SK-MEL-5 (cell line): ENCODE results near the gene ARMCX5. TPM values are rescaled to one million over a fixed set of nuclear protein-coding genes. Genes with fewer than 3 reads are reported as not detected.

Experiments used
- DNase-seq: peaks from one replicate; pipeline ENCODE4 v3.0.0-alpha.2; 2016; ENCODE audit warnings: low read depth, low spot score
- in situ Hi-C: cut with HindIII; loops from 2 replicates; pipeline ENCODE4 v1.10.0; 2016; ENCODE audit warnings: low sequenced_read_pairs, high pct_unique_total_duplicates, low pct_unique_long_range_greater_than_20kb
- polyA plus RNA-seq, 2 experiments: library from polyadenylated mRNA; depleted of rRNA; stranded (reverse); fragments of >200 nt; gene quantifications; 2 replicates each; pipeline ENCODE4 v1.2.3, GENCODE V29; 2015
- total RNA-seq: library from RNA; depleted of rRNA; stranded (reverse); fragments of >200 nt; shearing (Covaris generic); gene quantifications from 2 replicates; pipeline ENCODE4 v1.2.3, GENCODE V29; 2014; rRNA removed

Gene ARMCX5
- total RNA-seq, result 26.1 and 29.3 TPM in 2 replicates
- 14.1 and 21.3 TPM in 2 replicates for polyA plus RNA-seq (2015; cell fraction: cytosol; rRNA removed)
- 32.9 and 42.8 TPM in 2 replicates for polyA plus RNA-seq (2015; cell fraction: nucleus; rRNA removed)

DNA sequence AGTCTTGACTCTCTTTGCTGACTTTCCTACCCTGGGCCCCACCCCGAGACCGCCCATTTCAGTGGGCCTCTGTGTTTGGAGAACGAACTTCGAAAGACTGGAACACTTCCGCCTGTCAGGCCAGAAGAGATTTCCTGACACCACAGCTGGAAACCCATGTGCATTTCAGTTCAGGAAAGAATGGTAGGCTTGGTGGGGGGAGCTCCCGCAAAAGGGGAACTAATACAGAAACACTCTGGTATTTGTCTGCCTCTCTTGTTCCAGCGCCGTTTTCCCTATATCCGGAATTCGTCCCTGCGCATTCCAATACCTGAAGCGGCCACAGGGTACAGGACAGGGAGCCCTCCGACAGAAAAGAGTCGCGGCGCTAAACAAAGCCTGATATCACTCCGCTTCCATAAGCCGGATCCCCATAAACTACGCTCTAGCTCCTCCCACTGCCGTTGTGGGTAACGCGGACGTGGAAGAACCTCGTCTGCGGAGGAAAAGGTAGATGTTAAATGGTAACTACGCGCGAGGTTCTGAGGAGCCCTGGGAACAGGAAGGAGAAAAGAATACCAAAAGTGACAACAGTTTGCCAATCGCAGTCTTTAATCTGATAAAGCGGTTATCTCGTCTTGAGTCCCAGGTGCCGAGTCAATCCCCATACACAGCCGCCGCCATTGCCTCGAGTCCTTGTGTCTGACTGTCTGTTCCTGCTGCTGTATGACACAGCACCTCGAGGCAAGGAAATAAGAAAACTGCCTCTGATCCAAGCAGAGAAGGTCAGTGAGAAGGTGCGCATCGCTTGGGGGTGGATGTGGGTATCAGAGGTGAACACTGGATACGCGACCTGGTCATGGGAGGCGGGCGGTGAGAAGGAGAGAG lies at the start of gene ARMCX5:
TSS of gene ARMCX5 (plus strand) at position 432 of the 867 bp plus-strand sequence. CDS start 2,627 bp downstream, outside the sequence.
- in situ Hi-C loops, result no loop called here
- peak; percentile 84 for DNase-seq

GRCh38 chrX:102558607-102559006 lies 40.7 kb upstream of the ARMCX5 start:
- in situ Hi-C loops, result no loop called here
- DNase-seq, result peak; percentile 43

GRCh38 chrX:102560423-102561068 lies 38.8 kb upstream of the ARMCX5 start:
- in situ Hi-C loops, result no loop called here
- no peak for DNase-seq

GRCh38 chrX:102580891-102581290 lies 18.4 kb upstream of the ARMCX5 start:
- DNase-seq, result no peak
- in situ Hi-C loops, result no loop called here

DNA sequence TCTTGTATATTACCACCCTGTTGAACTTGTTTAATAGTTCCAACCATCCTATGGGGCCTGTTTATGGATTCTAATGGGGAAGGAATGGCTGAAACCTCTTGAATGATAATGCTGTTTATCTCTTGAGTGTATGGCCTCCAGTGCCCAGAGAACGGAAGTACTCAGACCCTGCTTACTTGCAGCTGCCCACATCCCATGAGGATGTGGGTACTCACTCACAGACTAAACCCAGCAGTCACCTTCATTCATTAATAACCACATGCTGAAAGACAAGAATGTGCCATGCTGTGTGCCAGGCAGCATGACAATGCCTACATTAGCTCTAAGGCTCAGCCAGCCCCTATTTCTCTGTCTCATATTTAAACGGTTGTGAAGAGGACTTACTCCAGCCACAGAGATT lies 5.9 kb upstream of the ARMCX5 start:
- DNase-seq, result no peak
- in situ Hi-C loops, result no loop called here

DNA sequence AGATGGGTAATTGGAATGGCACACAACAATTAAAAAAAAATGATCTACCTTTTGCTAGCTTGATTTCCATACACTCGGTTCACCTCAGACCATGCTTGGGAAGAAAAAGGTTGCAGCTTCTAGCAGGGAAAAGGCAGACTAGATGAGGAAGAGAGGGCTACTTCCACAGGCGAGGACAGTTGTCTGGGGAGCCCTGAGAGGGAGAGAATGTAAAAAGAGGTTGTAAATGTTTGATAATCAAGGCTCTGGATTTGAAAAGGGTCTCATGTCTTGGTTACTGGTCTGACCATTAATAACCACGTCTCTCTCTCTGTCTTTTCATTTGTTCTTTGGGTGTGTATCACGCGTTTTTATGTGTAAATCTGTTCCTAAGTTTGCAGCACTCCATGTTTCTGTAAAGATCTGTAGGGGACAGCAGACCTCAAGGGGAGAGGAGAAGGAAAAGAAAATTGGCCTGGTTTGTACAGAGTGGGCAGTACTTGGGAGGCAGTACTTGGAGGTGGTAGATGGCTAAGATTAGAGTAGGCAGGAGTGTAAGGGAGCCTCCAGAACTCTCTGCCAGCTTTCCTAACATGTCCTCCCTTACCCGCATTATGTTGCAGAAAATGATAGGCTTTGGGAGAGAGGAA lies 750 bp downstream of the ARMCX5 start:
- DNase-seq, result peak; percentile 1
- in situ Hi-C loops, result no loop called here

GRCh38 chrX:102604327-102604726 lies 5.0 kb downstream of the ARMCX5 start:
- peak; percentile 89 for DNase-seq
- in situ Hi-C loops, result no loop called here

DNA sequence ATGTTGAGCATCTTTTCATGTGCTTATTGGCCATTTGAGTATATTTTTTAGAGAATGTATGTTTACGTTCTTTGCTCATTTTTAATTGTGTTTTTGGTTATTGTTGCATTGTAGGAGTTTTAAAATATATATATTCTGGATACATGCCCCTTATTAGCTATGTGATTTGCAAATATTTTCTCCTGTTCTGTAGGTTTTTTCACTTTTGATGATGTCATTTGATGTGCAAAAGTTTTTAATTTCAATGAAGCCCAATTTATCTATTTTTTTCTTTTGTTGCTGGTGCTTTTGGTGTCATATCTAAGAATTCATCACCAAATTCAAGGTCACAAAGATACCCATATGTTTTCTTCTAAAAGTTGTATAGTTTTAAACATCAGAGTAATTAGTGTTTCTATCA lies 6.8 kb downstream of the ARMCX5 start:
- DNase-seq, result no peak
- in situ Hi-C loops, result no loop called here

- no peak for DNase-seq
- in situ Hi-C loops, result no loop called here
These were observed 11.6 kb downstream of the ARMCX5 start for GRCh38 chrX:102610905-102611304.

DNA sequence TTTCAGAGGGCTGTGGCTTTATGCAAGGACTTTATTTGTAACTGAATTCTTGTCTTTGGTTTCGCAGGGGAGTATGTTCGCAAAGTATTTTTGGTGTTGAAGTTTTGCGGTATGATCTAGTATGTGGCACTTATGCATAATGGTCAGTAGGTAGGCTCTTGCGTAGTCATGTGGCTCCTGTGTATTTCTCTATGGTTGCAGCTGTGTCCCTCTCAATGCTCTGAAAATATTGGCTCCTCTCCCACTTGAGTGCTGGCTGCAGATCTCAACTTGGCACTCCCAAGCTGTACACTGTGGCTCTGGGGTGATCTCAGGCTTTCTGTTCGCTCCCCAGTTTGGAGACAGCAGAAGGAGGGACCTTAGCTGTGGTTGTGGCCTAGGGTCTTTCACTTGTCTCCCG lies 24.8 kb downstream of the ARMCX5 start:
- in situ Hi-C loops, result no loop called here
- DNase-seq, result no peak

DNA sequence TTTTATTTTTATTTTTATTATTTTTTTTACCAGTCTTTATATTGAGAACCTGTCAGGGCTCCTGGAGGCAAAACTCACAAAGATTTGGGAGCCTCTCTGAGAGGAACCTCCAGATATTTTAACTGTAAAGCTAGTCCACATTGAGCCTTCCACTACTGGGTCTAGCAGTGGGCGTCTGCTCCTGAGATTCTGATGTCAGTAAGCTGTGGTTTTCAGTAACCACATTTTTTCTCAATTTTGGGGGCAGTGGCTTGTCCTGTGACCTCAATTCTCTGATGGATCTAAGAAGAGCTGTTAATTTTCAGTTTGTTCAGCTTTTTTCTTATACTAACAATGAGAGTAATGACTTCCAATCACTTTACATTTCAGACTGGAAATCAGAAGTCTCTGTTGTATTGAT lies 28.3 kb downstream of the ARMCX5 start:
- DNase-seq, result no peak
- in situ Hi-C loops, result no loop called here

GRCh38 chrX:102637561-102637960 lies 38.2 kb downstream of the ARMCX5 start:
- in situ Hi-C loops, result no loop called here
- DNase-seq, result no peak

DNA sequence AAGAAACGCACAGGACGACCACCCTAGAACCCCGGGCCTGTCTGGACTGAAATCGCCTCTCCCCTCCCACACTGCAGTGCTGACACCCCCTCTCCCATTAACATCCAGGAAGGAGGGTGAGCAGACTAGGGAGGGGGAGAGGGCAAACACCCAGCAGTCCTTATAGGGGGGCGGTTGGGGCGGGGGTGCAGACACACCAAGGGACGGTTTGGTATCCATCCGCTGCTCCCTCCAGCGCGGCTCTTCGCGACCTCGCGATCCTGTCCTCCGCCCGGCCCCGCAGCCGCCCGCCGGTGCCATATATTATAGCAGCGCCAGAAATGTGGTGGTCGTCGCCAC lies 51.6 kb downstream of the ARMCX5 start:
- no peak for DNase-seq
- in situ Hi-C loops, result no loop called here

GRCh38 chrX:102651242-102652011 lies 52.1 kb downstream of the ARMCX5 start, which contains the start of gene GPRASP1:
Gene GPRASP1 (plus strand): TSS chrX:102651483. CDS start chrX:102653914, 2,431 bp downstream.
- in situ Hi-C loops, result no loop called here
- no peak for DNase-seq

DNA sequence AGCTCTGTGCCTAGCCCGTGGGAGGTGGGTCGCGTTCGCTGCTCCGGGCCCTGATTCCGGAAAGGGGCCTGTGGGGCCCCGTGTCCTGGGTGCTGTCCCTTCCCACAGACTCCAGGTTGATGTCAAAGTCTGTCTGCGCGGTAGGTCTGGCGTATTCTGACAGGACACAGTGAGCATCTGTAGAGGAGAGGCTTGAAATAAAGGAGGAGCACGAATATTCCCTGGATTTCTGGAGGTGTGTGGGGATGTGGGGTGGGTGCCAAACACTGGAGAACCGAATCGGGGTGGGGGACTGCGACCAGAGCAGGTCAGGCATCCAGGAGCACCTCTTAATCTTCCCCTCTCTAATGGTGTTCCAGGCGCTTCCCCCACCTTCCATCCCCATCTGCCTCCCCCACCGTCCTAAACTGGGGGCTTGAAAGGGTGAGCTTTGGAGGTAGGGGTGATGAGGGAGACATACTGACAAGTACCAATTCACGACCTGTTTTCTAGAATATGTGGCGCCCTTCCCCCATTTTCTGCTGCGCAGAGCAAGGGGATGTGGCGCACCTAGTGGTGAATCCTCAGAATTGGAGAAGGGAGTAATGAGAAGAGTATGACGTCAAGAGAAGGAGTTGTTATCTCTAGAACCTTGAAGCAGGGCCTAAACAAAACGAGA lies 52.8 kb downstream of the ARMCX5 start:
- no peak for DNase-seq
- in situ Hi-C loops, result no loop called here
